RCC 7860 (cell line): ENCODE results near the gene SELENOO.

ENCODE experiments used
- DNase-seq: peaks from one replicate; pipeline ENCODE4 v3.0.0-alpha.2; 2015; ENCODE audit warnings: low spot score
- FAIRE-seq: peaks from 2 replicates; lab custom pipeline; 2012; peaks lifted over from hg19 to GRCh38; lab: Jason Lieb, UNC

SELENOO gene

DNA sequence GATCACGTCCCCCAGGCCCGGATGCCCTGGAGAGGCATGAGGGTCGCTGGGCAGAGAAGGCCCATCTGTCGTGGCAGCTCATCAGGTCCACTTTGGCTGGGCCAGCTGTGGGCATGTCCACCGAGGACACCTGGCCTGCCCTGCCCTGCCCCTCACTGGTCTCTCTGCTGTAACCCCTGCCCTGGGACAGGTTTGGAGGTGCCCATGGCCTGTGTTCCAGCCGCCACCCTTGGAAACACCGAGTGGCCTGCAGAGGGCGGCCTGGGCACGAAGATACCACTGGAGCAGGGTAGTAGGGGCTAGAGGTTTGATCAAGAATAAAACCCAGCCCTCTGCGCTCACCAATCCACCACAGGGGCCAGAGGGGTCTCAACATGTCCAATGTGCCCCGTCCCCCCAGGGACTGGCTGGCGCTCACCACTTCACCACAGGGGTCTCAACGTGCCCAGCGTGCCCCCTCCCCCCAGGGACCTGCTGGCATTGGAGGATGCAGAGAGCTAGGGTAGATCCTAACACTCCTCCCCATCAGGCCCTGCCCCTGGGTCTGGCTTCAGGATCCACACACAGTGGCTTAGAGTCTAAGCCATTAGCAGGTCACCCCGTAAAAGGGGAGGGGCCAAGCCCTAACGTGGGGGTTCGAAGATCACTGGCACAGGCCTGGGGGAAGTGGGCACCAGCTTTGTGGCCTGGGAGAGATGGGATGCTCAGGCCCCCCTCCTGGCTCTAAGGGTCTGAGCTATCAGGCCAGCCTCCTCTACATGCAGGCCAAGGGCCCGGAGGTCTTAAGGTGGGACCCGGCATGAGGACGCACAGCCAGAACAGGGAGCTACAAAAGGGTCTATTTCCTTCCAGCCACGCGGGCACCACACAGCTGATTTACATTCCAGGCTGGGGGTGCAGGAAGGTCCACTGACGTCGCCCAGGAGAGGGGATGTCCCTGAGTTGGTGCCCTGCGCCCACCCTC, 51.6 kb downstream of the SELENOO start:
- FAIRE-seq: no peak
- peak; percentile 37 for DNase-seq

DNA sequence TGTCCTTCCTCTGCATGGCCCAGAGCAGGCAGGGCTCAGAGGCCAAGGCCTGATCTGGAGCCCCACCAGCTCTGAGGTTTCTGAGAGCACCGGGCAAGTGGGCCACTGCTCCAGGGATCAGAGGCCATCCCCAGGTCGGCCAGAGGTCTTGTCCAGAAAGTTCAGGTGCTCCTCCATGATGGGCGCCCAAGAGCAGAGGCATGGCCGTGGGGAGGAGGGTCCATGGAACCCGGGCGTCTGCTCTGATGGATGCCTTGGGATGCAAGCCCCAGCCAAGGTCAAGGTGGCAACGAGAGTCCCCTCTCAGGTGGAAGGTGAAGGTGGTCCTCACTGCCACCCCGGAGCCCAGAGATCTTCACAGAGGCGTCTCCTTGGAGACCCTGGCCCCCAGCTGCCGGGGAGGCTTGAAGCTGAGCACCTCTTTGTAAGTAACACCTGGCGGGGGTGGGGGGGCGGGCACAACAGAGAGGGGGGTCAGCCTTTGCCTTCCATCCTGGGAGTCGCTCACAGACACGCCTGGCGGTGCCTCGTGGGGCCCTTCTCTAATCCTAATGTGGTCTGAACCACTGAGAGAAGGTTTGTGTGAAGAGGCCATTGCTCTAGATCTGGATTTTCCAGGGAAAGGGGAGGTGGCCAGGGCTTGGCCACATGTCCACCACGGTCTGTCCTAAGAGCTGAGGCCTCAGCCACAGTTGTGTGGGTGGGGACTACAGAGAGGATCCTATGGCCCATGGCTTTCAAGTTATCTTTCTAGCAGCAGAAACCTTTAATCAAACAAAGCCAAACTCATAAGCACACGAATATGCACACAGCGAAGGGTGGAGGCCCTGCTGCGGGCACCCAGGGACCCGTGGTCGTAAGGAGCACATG, 52.5 kb downstream of the SELENOO start:
- DNase-seq (no peak), FAIRE-seq (no peak)

DNA sequence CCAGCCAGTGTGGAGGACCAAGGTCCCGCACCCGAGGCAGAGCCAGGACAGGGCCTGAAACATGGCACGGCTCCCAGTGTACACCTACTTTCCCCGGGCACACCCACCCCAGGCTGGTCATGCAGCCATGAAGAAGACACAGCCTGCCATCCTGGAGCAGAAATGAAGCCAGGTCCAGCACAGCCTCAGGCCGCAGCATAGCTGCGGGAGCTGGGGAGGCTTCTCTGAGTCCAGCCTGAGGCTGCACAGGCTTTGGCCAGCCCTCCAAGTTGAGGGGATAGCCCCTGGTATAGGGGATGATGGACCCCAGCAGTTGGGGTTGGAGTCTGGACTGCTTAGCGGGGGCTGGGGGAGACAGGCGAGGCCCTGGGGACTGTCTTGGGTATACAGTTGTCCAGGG, 53.1 kb downstream of the SELENOO start:
- no peak for DNase-seq
- no peak for FAIRE-seq

DNA sequence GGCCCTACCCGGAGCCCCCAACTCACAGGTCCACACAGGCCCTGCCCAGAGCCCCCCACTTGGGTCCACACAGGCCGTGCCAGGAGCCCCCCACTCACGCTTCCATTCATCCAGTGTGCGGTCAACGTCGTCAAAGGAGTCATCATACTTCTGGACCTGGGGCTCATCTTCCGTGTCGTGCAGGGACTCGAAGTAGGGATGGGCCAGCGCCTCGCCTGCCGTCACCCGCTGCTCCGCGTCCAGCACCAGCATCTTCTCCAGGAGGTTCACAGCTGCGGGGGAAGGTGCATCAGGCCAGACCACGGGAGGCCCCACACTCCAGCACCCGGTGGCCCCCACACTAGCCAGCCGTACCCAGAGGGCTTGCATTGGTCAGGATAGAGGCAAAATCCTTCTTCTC, 54.3 kb downstream of the SELENOO start:
- FAIRE-seq: no peak
- no peak for DNase-seq

DNA sequence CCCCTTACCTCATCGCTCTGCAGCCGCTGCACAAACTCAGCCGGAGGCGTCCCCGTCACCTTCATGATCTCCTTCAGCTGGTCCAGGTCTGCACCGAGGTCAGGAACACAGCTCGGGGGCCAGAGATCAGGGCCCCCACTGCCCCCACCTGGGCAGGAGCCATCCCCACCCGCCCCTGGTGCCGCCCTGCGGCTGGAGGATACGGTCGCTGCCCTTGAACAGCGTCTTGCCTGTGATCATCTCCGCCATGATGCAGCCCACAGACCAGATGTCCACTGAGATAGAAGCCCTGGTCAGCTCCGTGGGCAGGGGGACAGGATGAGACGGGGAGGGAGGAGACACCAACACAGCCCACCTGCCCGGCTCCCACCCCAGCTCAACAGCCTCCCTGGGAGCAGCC, 54.8 kb downstream of the SELENOO start:
- DNase-seq: no peak

DNA sequence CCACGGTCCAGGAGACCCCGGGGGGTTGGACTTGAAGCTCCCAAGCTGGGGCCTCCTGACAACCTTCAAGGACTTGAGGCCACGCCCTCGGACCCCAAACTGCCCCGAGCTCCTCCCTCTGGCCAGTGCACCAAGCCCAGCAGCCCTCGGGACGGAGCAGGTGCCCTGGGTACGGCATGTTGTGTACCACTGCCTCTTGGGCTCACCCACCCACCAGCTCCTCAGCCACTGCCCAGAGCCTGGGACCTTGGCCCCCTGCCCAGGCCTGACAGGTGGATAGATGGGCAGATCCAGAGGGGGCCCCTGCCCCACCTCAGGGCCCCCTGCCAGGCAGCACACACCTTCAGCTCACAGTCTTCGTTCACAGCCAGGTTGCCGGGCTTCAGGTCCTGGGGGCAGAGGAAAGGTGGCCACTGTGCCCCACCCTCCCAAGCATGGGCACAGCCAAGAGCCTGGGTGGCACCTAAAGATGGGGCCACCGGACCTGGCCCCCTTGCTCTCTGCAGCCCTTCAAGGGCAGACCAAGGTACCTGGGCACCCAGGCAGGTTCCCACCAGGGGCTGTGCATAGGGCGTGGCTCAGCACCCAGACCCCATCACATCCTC, 55.5 kb downstream of the SELENOO start:
- FAIRE-seq (no peak), DNase-seq (no peak)

More for the DNA sequence above, 54.8 kb downstream of the SELENOO start:
- FAIRE-seq: no peak

DNA sequence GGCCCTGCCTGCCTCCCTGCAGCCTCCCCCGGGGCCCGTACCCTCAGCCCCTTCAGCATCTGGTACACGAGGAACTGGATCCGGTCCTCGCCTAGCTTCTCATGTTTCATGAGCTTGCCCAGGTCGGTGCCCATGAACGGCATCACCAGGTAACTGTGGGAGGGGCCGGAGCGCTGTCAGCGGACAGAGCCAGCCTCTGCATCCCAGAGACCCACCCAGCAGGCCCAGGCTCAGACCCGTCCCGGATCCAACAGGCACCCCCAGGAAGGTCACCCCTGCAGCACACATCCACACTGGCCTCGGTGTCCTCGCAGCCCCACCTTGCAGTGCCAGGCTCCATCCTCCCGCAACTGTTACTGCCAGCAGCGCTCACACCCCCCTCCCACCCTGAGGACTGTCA, 56.2 kb downstream of the SELENOO start:
- DNase-seq (no peak), FAIRE-seq (no peak)

DNA sequence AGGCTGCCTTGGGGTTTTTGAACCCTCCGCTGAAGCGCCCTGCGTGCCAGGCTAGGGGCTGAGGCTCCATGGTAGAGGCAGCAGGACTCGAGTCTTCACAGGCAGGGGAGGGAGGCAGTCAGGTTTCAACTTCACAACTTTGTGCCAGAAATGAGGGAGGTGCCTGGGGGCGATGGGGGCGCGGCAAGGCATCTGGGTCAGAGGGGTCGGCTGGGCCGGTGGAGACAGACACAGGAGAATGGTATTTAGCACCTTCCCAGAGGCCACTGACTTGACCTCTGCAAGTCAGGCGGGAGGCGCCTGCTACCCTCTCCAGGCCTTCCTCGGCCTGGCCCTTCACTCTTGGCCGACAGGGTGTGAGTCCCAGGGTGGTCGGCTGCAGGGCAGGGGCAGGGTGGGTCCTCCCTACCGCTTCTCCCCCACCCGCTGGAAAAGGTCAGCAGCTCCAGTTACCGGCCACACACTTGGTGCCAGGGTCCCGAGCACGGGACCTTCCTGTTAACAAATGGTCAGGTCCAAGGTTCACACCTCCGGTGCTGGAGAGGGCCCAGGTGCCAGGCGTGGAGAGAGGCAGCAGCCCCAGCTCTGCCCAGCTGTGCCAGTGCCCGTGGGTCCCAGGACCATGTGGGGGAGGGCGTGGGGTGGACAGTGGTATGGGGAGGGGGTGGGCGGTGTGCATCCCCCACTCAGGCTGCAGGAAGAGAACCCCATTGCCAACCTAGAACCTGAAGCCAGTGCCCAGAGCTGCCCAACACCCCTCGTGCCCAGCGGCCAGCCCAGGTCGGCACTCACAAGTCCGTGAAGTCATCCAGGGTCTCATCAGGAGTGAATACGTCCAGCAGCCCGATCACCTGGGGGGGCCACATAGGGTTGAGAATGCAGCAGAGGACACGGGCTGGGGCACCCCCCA, 56.9 kb downstream of the SELENOO start:
- DNase-seq (no peak), FAIRE-seq (no peak)

DNA sequence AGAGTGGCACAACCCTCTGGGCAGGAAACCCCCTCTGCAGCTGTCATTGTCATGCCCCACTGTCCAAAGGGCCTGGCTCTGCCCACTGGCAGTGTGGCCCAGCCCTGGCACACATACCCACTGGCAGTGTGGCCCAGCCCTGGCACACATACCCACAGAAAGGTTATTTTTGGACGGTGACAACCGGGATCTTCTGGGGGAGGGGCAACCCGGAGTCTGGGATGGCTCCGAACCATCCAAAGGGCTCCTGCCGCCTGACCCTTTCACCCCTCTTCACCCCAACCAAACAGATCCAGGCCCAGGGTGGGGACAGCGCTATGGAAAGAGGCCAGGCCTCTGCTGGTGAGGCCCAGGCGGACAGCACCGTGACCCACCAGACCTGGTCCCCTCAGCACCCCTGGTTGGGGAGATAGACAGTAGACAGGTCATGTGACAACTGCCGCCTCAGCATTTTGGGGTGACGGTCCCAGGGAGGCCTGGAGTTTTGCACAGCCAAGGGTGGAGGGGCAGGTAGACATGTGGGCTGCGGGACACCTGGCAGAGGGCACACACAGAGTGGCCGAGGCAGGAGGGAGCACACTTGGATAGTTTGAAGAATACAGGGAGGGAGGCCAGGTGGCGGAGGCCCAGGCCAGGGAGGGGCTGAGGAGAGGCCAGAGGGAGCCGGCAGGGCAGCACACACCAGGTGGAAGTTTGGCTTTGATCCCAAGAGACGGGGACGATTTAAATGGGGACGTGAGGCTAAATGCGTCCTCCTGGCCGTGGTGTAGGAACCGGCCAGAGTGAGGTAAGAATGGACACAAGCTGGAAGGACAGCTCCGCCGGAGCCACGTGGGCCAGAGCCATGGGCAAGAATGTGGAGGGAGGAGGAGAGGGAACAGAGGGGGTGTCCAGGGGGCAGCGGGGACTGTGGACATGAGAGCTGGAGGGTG, 57.8 kb downstream of the SELENOO start:
- DNase-seq (no peak), FAIRE-seq (no peak)

DNA sequence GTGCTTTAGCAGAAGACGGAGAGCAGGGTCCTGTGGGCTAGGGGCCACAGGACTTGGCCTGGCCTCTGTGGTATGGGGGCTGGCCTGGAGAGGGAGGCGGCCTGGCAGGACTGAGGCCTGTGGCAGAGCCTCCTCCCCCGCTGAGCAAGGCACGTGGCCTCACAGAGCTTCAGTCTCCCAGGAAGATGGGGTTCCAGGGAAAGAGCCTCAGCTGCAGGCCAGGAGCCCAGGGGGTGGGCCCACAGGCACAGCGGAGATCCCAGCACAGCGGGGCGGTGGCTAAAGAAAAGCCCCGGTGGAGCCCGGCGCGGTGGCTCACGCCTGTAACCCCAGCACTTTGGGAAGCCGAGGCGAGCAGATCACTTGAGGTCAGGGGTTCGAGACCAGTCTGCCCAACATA, 58.5 kb downstream of the SELENOO start:
- no peak for FAIRE-seq
- no peak for DNase-seq

DNA sequence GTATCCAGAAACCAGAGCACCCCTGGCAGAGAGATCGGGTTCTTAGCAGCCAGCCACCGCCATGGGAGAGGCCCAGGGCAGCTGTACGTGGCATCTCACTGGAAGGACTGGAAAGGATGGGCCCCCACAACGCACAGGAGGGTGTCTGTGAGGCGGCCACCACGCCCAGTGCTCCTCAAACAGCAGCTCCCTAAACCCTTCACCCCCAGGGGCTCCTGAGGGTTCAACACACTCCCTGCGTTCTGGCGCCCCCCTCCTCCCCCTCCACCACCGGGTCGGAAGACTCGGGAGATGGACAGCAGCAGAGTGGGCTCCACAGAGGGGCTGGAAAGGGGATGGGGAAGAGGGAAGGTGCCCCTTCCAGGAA, 59.6 kb downstream of the SELENOO start:
- DNase-seq (no peak), FAIRE-seq (no peak)

DNA sequence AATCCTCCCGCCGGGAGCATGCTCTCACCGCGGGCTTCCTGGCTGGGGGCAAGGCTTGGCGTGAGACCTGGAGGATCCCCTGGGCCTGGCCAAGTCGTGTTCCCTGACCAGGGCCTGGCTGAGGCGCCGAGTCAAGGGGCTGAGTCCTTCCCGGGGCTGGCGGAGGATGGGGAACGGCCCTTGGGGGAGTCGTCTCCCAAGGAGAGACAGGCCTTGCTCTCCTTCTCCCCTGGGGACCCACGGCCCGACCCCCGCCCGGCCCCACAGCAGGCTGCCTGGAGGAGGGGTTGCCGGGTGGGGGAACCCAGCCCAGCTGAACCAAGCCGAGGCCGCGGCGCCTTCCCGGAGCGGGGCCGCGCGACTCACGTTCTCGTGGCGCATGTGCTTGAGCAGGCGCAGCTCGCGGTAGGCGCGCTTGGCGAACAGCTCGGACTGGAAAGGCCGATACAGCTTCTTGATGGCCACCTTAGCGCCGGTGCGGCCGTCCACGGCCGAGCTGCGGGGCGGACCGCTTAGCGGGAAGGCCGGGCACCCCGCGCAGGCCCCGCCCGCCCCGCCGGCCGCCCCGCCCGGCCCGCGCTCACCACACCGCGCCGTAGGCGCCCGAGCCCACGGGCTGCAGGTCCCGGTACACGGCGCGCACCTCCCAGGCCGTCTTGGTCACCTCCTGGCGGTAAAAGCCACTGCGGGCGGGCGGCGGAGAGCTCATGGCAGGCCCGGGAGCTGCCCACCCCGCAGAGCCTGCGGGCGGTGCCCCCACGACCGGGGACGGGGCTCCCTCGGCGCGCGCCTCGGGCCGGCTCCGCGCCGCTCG, 60.2 kb downstream of the SELENOO start:
- no peak for FAIRE-seq

DNA sequence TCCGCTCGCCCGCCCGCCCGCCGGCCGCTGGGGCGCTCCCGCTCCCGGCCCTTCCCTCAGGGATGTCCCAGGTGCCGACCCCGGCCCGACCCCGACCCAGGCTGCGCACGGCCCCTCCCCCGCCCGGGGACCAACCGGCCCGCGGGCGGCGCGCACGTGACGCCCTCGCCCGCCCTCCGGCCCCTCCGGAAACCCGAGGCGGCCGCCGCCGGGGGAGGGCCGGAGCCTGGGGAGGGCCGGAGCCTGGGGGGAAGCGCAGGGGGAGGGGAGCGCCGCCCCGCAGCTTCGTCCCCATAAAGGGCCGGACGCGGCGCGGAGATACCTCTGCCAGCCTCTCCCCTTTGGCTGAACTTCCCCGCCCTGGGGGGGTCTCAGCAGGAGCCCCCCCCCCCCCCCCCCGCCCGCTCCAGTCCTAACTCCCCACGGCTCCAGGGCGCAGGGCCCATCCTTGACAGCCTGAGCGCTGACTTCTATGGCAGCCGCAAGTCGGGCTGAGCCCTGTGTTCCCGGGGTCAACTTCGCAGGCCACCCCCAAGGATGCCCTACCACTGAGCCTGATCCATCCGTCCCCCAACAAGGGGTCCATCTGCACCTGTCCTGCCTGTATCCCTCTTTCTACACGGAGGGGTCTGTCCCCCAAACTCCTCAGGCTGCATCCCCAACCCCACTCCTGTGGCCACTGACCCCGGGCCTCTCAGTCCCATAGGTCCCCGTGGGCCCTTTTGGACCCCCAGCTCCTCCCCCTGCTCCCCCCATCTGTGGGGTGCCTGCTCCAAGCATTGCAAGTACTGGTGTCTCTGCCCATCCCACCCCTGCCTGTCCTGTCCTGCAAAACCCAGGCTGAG, 61.0 kb downstream of the SELENOO start, which contains the start of gene MAPK12:
Gene MAPK12 (minus strand): TSS at position 69 of the 845 bp plus-strand sequence. CDS start 174 bp downstream, outside the sequence.
- DNase-seq (no peak), FAIRE-seq (no peak)

More for the DNA sequence above, 60.2 kb downstream of the SELENOO start:
- DNase-seq: peak; percentile 7

DNA sequence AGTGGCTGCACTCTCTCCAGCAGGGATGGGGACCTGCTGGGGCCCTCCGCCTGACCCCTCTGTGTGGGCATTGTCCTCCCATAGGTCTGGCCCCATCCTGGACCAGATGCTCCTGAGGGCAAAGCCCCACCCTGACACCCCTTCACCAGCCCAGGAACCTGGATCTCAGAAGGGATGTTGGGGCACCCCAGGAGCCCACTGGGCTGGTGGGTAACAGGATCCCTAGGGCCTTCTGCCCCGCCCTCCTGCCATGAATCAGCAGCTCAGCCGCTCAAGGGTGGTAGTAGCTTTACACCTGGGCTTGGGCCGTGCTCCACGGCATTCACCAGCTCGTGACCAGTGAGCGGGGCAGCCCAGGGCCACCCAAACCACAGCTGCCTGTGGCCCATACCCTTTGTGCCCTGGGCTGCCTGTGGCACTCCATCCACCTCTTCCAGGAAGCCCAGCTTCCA, 61.7 kb downstream of the SELENOO start:
- FAIRE-seq (no peak), DNase-seq (peak; percentile 30)

DNA sequence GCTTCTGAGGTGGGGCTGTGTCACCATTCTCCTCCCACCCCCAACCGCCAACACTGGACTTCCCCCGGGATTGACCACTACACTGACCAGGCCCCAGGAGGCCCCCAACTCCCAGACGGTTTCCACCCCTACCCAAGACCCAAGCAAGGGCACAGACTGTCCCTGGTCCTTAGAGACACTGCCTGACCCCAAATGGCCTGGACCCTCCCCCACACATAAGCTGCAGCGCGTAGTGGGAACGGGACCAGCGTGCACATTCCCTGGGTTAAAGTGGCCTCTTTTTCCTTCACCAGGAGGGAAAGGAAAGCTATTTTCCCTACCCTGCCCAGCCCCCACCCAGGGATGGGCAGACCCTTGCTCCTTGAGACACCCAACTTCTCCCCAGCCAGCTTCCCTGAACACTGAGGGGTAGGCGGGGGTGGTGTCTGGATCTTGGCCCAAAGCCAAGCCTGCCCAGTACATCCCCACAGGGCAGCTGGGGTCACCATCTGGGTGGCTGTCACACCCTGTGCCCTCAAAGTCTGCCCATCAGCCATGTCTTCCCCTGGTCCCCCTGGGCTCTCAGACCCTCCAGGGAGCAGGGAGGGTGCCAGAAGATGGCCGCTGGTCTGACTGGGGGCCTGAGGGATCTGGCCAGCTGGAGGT, 62.3 kb downstream of the SELENOO start:
- DNase-seq (no peak), FAIRE-seq (no peak)

DNA sequence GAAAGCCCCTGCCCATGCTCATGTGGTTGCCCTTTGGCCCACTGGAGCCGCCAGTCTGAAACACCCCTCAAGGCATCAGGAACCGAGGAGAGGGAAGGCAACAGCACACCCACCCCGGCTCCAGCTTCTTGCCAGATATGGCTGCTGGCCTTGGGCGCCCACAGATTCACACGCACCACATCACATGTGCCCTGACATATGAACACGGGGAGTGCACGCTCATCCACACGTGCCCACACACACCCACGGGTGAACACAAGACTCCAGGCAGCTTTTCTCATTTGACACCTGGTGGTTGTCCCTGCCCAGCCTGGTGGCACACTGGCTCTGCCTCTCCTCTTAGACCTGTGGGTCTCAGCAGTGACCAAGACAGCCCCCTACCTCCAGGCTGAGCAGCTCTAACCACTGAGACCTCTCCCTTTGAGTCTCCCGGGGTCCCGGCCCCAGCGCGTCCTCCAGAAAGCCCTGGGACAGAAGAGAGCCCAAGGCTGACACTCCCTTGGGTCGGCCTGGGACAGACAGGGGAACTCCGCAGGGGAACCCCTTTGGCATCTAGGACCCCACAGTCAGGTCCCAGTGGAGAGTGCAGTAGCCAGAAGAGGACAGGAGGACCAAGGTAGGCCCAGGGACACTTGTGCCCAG, 63.4 kb downstream of the SELENOO start:
- no peak for DNase-seq
- FAIRE-seq: no peak
